HG02571 (cell line): Measurements from ENCODE around the gene RAB27A.

Source experiments
- ATAC-seq: cut with Tn5 transposase; IDR thresholded peaks from one replicate; pipeline ENCODE4 v1.9.1; 2021; ENCODE audit warnings: mild to moderate bottlenecking, moderate library complexity; ENCODE audit not compliant: unreplicated experiment

RAB27A gene

GRCh38 chr15:55230051-55230670 is 59.5 kb downstream of the RAB27A start:
- ATAC-seq: no peak

- no peak for ATAC-seq
Measured at GRCh38 chr15:55226127-55226526, 63.5 kb downstream of the RAB27A start.

- no peak for ATAC-seq
Measured at GRCh38 chr15:55224892-55225291, 64.7 kb downstream of the RAB27A start.

- peak; percentile 61 for ATAC-seq
Measured at GRCh38 chr15:55222588-55222987, 67.0 kb downstream of the RAB27A start.

DNA sequence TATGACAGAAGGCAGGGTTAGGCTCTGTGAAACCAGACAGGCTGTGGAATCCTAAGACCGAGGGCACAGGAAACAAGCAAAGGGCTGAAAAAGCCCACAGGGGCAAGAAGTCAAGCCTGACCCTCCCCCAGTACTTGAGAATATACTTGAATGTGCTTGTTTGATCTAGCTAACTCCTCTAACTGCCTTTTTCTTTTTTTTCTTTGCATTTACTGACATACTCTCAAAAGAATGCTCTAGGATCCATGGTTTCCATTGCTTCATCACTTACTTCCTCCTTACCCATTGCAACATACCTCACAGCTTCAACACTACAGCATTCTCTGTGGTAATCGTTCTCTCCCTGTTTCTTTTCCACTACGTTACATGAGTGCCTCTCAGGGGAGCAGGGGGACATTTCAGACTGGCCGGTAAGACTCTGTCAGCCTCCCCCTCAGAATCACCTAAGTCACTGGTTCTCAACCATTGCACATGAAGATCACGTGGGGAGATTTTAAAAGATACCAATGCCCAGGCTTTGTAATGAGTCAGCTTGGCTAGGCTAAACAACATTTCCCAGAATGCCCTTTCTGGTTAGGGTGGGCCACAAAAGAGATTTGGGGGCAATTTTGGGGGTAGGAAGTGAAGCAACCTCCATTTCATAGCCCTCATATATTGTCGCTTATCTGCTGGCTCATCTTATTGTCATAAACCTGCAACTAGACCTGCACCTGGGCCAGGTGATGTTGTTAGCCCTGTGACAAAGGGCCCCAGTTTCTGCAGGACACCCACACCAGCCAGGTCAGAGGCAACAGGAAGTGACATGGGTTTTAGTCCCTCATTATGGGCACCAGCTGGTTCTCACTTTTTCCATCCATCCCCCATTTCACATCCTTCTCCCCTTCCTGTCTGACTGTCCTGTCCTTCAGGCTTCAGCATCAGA is 68.3 kb downstream of the RAB27A start:
- ATAC-seq: peak; percentile 40

GRCh38 chr15:55220606-55221005 is 69.0 kb downstream of the RAB27A start:
- ATAC-seq: no peak

DNA sequence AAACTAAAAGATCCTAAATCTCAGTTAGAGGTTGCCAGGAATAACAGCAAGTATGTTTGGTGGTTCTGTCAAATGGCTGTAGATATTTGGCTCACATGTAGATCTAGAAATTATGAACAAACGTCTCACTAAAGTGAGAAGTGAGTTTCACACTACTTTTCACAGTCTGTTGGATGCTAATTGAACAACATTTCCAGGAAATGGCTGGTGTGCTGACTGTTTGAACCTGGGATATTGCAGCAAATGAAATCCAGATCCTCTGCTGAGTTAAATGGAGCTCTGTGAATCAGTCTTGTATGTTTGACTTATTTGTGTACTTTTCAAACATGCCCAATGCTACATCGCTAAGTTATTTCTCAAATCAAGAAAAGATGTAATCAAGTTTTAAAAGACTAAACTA is 71.6 kb downstream of the RAB27A start:
- ATAC-seq: no peak

GRCh38 chr15:55204464-55204863 is 85.1 kb downstream of the RAB27A start:
- no peak for ATAC-seq

- no peak for ATAC-seq
Measured at GRCh38 chr15:55202206-55202605, 87.4 kb downstream of the RAB27A start.

- ATAC-seq: no peak
Measured at GRCh38 chr15:55198706-55199105, 90.9 kb downstream of the RAB27A start.

DNA sequence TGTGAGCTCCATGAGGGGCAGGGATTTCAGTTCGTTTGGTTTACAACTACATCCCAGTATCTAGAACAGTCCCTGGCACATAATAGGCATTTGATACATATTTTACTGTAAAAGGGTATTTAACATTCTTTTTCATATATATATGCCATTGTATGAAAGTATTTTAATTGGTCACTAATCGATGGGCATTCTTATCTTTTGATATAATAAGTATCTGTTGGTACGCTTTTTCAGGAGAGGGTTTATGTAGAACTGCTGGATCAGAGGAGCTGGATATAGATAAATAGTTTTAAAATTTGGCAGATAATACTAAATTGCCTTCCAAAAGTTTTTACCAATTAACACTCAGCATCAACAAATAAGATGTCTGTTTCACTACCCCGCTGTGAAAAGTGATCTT is 91.9 kb downstream of the RAB27A start:
- ATAC-seq: no peak

DNA sequence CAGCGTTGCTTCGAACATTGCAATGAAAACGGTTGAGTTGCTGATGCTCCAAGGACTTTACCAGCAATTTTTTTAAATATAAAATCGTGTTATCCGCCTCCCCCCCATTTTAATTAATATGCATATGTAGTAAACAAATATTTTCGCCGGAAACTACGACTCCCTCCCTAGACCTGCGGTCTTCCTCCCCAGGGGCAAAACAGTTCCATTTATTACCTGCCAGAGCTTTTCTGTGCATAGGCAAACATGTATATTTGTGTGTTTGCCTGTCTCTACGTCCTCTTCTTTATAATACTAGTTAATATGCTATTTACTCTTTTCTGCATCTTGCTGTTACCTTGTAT is 92.3 kb downstream of the RAB27A start:
- peak; percentile 27 for ATAC-seq

- ATAC-seq: peak; percentile 97
Measured at GRCh38 chr15:55196458-55197361, 92.9 kb downstream of the RAB27A start, which contains the start of gene RSL24D1. Gene RSL24D1 (minus strand): TSS chr15:55196941. CDS start chr15:55196890, 51 bp downstream.

DNA sequence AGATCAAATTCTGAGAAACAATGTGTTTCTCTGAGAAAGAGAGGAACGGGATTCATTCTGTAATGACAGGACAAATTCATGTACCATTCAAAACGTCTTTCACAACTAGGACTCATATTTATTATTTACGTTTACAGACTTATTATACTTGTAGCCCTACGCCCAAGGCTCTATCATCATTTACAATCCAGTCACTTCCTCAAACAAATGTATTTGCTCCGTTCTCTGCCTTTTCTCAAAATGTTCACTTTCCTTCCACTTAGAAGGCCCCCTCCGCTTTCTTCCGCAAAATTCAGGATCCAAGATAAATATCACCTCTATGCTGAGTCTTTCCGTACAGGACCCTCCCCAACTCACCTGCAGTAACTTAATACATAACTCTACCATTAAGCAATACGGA is 93.6 kb downstream of the RAB27A start:
- no peak for ATAC-seq

DNA sequence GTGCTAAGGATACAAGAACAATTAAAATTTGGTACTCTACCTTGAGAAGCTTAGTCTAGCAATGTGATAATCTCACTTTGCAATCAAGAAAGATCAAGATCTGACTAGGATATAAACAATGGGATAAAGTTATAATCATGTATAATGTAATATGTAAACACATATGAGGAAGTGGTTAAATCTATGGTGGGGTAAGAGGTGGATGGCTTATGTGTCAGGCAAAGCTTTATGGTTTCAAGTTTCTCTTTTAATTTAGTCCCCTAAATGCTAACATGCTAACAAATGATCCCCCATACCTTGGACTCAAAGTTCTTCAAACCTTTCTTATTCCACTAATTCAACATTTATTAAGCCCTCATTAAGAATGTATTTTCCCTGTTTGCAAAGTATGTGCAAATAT is 95.4 kb downstream of the RAB27A start:
- ATAC-seq: no peak

- no peak for ATAC-seq
Measured at GRCh38 chr15:55186331-55186730, 103.3 kb downstream of the RAB27A start.

- ATAC-seq: no peak
Measured at GRCh38 chr15:55183679-55184078, 105.9 kb downstream of the RAB27A start.

- no peak for ATAC-seq
Measured at GRCh38 chr15:55179141-55179540, 110.5 kb downstream of the RAB27A start.

GRCh38 chr15:55170361-55170760 is 119.3 kb downstream of the RAB27A start:
- no peak for ATAC-seq

- ATAC-seq: peak; percentile 90
Measured at GRCh38 chr15:55168350-55168974, 121.2 kb downstream of the RAB27A start.

DNA sequence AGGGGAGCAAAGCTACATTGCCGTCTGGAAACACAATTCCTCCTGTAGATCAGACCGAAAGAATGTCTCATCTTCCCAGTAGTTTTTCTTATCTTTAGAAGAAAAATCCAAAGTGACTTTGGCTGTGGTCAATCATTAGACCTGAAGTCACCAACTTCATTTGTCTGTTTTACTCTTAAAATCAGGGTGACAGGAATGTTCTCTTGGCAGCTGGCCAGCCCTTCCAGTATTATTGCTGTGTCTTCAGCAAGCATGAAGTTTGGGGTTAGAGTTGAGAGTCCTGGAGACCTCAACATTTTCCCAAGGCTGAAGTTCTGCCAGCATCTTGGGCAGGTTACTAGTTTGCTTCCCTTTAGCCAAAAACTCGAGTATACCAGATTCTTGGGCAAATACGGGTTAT is 125.3 kb downstream of the RAB27A start:
- no peak for ATAC-seq
